Fibroblast of villous mesenchyme (primary cell): ENCODE results near the gene LRRC10B. TPM values are rescaled to one million over a fixed set of nuclear protein-coding genes. Genes with fewer than 3 reads are reported as not detected.

ENCODE experiments used
- DNase-seq: peaks from one replicate; pipeline ENCODE4 v3.0.0-alpha.2; 2010; ENCODE audit warnings: low read depth
- H3K4me3 ChIP-seq: 2 replicates; pipeline ENCODE4 v1.5.1; 2011; ENCODE audit warnings: low read depth, mild to moderate bottlenecking, low read length
- CTCF ChIP-seq: IDR thresholded peaks from 2 replicates; pipeline ENCODE4 v1.5.1; 2012; ENCODE audit warnings: low read depth, mild to moderate bottlenecking, low read length; ENCODE audit not compliant: insufficient read depth
- total RNA-seq: library from RNA; depleted of rRNA; stranded (reverse); fragments of >200 nt; gene quantifications from 2 replicates; pipeline ENCODE4 v1.2.3, GENCODE V29; 2012

LRRC10B gene
- total RNA-seq, 1 donor = not detected

GRCh38 chr11:61494381-61494961 is 14.1 kb upstream of the LRRC10B start:
- DNase-seq = no peak
- no peak for TF ChIP-seq CTCF
- no peak overlapping the region for H3K4me3 ChIP-seq

DNA sequence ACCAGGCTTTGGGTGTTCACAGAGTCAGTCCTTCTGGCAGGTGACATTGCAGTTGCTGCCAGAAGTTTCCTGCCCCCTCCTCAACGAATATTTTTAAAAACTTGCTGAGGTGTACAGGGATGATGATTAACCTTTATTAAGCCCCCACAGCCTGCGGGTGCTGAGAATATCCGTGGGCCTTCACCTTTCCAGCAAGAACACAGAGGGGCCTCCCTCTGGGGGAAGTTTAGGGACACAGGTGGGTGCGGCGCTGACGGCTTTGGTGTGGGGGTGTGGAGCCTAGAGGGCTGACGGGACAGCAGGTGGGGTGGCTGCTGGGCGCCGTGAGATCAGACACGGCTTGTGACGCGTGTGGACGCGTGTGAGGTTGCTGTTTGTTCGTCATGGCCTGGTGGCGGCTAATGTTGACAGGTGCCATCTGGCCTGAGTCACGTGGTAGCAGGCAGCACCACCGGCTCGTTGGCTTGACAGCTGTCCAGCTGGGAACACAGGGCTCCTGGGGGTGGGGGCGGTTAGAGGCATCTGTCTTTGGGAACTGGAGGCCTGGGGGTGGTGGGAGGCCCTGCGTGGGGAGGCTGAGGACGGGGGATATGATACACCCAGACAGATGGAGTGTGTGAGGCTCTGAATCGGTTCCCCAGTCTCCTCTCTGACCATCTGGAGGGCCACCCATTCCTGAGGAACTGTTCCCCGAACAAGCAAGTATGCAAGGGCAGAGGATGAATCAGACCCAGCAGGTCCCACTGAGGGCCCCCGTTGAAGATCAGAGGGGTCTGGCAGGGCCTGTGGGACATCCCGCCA is 12.5 kb upstream of the LRRC10B start:
- DNase-seq = no peak

GRCh38 chr11:61496602-61497400 is 11.7 kb upstream of the LRRC10B start:
- no peak for DNase-seq
- H3K4me3 ChIP-seq = no peak overlapping the region
- TF ChIP-seq CTCF = no peak

More for the DNA sequence above, 12.5 kb upstream of the LRRC10B start:
- no peak for TF ChIP-seq CTCF
- no peak overlapping the region for H3K4me3 ChIP-seq

GRCh38 chr11:61497473-61497872 is 11.1 kb upstream of the LRRC10B start:
- TF ChIP-seq CTCF = no peak
- no peak overlapping the region for H3K4me3 ChIP-seq

GRCh38 chr11:61497876-61498275 is 10.7 kb upstream of the LRRC10B start:
- H3K4me3 ChIP-seq = no peak overlapping the region
- no peak for DNase-seq
- TF ChIP-seq CTCF = no peak

More at GRCh38 chr11:61497473-61497872, 11.1 kb upstream of the LRRC10B start:
- no peak for DNase-seq

DNA sequence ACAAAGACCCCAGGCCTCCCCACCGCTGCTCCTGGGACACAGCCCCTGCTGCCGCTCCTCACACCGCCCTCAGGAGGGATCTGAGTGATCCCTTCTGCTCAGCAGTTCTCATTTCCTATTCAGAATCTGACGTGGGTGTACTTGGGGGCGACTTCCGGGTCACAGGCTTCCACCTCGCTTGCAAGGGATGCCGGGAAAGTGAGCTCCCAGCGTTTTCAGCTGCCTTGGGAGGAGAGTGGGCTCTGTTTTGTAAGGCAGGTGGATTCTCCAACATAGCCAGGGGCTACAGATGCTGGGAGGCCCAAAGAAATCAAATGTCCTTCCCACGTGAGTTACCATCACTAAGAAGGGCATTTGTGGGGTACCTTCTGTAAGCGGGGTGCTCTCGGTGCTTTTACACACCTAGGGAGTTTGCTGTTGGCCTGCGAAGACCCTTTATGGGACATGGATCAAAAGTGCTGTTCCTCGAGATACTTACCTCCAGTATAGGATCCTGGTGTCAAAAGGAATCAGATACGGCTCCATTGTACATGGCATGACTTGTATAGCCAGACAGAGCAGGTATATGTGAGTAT is 9.7 kb upstream of the LRRC10B start:
- DNase-seq = no peak
- H3K4me3 ChIP-seq = no peak overlapping the region
- TF ChIP-seq CTCF = no peak
